ENCODE data around the gene GPR137. TPM values are rescaled to one million over a fixed set of nuclear protein-coding genes. Genes with fewer than 3 reads are reported as not detected.

Gene GPR137
- total RNA-seq, 4 donors from 2014 or later = 6.4 to 35.2 (median 27.4) TPM

DNA sequence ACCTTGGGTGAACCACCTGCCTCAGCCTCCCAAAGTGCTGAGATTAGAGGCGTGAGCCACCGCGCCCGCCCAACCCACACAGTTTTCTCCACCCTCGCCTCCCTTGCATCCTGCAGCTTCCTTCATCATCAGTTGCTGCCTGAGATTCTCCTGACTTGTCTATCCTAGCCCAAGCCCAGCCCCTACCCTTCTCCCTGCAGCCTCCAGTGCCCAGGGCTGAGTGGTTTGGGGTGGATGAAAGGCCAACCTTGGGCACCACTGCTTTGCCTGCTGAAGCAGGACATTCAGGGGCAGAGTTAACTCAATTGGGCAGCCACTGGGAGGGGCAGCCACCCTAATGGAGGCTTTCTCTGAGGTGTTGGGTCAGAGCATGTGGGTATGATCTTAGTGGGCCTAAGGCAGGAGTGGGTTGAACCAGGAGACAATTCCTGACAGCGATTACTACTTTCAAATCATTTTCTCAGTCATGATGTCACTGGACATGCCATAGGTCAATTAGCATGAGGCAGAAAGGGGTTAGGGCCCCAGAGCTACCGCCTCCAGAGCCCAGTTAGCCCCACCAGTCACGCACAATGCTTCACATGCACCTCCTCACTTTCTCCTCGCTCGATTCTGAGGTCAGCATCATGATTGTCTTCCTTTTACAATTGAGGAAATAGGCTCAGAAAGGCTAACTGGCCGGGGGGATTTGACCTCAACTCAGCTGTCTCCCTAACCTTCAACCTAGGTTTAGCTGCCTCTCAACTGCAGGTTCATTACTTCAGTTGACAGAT is 45.8 kb upstream of the GPR137 start:
- peaks cover 30 to 74% (median 59%) of the 10 kb centered on the region in 4 donors for H3K4me1 ChIP-seq
- in situ Hi-C loops (cut with MboI; ENCODE audit: low pct_ligation_motif_present in 1 of 4, low pct_unique_long_range_greater_than_20kb in 1 of 4, low sequenced_read_pairs in 3 of 4) = no loop called here
- H3K4me3 ChIP-seq = peak overlapping the region in 2 of 4 donors; percentile 82 to 83
- WGBS, 2 donors (ENCODE audit: low coverage in 1 of 2) = 65% methylated on average over 11 of the region's 11 CpGs; no CpG with 5 or more reads in 1 of the 2 donors
- H3K9me3 ChIP-seq = no peaks in the 10 kb centered on the region
- no peaks in the 10 kb centered on the region for H3K36me3 ChIP-seq
- no peak for TF ChIP-seq CTCF (IDR thresholded peaks at IDR 0.05)
- TF ChIP-seq EP300 (IDR thresholded peaks at IDR 0.05; ENCODE audit: low read depth) = no peak
- DNase-seq = no peak
- intact Hi-C loops (cut with DNase I; ENCODE audit: low total_unique reads) = no loop called here
- H3K27me3 ChIP-seq = no peaks in the 10 kb centered on the region
- H3K27ac ChIP-seq = peak overlapping the region; percentile 96 to 100 (median 98)

- TF ChIP-seq EP300 (IDR thresholded peaks at IDR 0.05; ENCODE audit: low read depth) (peak; percentile 43), POLR2AphosphoS5 (IDR thresholded peaks at IDR 0.05) (peak; percentile 96 to 99 (median 99)), POLR2A (IDR thresholded peaks at IDR 0.05) (peak; percentile 97), CTCF (IDR thresholded peaks at IDR 0.05) (no peak)
- WGBS, 2 donors (ENCODE audit: low coverage in 1 of 2) = 0 to 1% methylated on average over 4 to 57 of the region's 58 CpGs
- Histone ChIP-seq H3K4me1 (peaks cover 33 to 75% (median 59%) of the 10 kb centered on the region in 4 donors), H3K9me3 (no peaks in the 10 kb centered on the region), H3K27ac (peak within 1 kb of the TSS; percentile 96 to 100 (median 98)), H3K4me3 (peak within 1 kb of the TSS; percentile 65 to 96 (median 82)), H3K36me3 (no peaks in the 10 kb centered on the region), H3K27me3 (no peaks in the 10 kb centered on the region)
- in situ Hi-C loops (cut with MboI; ENCODE audit: low pct_ligation_motif_present in 1 of 4, low pct_unique_long_range_greater_than_20kb in 1 of 4, low sequenced_read_pairs in 3 of 4) (no loop called here), intact Hi-C loops (cut with DNase I; ENCODE audit: low total_unique reads) (no loop called here)
- peak; percentile 98 for DNase-seq
These were observed 45.0 kb upstream of the GPR137 start, which contains the start of gene FKBP2 for GRCh38 chr11:64240435-64241240. TSS of gene FKBP2 (plus strand) at chr11:64241095. CDS start at chr11:64242388, 1,293 bp downstream.

- Histone ChIP-seq H3K27me3 (no peaks in the 10 kb centered on the region), H3K27ac (peak overlapping the region; percentile 96 to 100 (median 98)), H3K9me3 (no peaks in the 10 kb centered on the region), H3K36me3 (no peaks in the 10 kb centered on the region), H3K4me1 (peaks cover 33 to 75% (median 60%) of the 10 kb centered on the region in 4 donors), H3K4me3 (peak overlapping the region; percentile 62 to 84 (median 82))
- in situ Hi-C loops (cut with MboI; ENCODE audit: low pct_ligation_motif_present in 1 of 4, low pct_unique_long_range_greater_than_20kb in 1 of 4, low sequenced_read_pairs in 3 of 4) = no loop called here
- WGBS, 2 donors (ENCODE audit: low coverage in 1 of 2) = 0% methylated on average over 24 of the region's 24 CpGs; no CpG with 5 or more reads in 1 of the 2 donors
- no peak for TF ChIP-seq EP300 (IDR thresholded peaks at IDR 0.05; ENCODE audit: low read depth)
- TF ChIP-seq POLR2AphosphoS5 (IDR thresholded peaks at IDR 0.05) = no peak
- TF ChIP-seq POLR2A (IDR thresholded peaks at IDR 0.05) = no peak
- TF ChIP-seq CTCF (IDR thresholded peaks at IDR 0.05) = no peak
- peak; percentile 100 for DNase-seq
- intact Hi-C loops (cut with DNase I; ENCODE audit: low total_unique reads) = no loop called here
These were observed 44.5 kb upstream of the GPR137 start for GRCh38 chr11:64241241-64241490.

Measured in transverse colon (tissue), 4 donors.